ENCODE data around the gene PTPN4.

DNA sequence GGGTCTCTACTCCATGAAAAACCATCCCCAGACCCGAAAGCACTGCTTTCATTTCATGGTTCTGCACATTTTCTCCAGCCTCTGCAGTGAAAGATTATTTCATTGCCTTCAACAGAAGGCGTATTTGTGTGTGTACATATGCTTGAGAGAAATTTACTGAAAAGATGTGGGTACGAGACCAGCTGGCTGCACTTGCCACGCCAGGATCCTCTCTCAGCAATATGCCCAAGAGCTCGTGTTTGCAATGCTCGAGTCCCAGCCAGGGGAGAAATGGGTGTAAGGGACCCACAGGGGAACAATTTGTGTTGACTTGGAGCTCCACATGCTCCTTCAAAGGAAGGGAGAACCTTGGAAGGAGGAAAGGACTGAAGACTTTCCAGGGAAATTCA, 43.4 kb upstream of the PTPN4 start:
- TF ChIP-seq, protein P1, sequence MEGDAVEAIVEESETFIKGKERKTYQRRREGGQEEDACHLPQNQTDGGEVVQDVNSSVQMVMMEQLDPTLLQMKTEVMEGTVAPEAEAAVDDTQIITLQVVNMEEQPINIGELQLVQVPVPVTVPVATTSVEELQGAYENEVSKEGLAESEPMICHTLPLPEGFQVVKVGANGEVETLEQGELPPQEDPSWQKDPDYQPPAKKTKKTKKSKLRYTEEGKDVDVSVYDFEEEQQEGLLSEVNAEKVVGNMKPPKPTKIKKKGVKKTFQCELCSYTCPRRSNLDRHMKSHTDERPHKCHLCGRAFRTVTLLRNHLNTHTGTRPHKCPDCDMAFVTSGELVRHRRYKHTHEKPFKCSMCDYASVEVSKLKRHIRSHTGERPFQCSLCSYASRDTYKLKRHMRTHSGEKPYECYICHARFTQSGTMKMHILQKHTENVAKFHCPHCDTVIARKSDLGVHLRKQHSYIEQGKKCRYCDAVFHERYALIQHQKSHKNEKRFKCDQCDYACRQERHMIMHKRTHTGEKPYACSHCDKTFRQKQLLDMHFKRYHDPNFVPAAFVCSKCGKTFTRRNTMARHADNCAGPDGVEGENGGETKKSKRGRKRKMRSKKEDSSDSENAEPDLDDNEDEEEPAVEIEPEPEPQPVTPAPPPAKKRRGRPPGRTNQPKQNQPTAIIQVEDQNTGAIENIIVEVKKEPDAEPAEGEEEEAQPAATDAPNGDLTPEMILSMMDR (conservative IDR thresholded peaks at IDR 0.05) = no peak
- TF ChIP-seq ZFX (IDR thresholded peaks at IDR 0.05) = no peak
